GM12878 (cell line): ENCODE results near the gene BHLHA15. TPM values are rescaled to one million over a fixed set of nuclear protein-coding genes. Genes with fewer than 3 reads are reported as not detected.

Experiments used
- ATAC-seq: fragments of 200-7000 bp; cut with Tn5 transposase; 3 replicates; pipeline ENCODE4 v1.9.1; 2020; ENCODE audit warnings: mild to moderate bottlenecking, moderate library complexity
- BruUV-seq: library from RNA; stranded (reverse); fragments of 400-500 nt; replicated peaks from 2 replicates; lab custom pipeline; 2021; lab: Mats Ljungman, UMichigan
- CTCF ChIA-PET: fragments of 300-600 bp; sonication (Branson Sonifier 250); formaldehyde crosslinking; extraction: SDS; loops from one replicate; lab custom pipeline; 2021; ENCODE audit warnings: inconsistent platforms; lab: Yijun Ruan, JAX
- POLR2A ChIA-PET: fragments of 350-600 bp; formaldehyde crosslinking; extraction: SDS; loops from one replicate; lab custom pipeline; 2021; ENCODE audit warnings: inconsistent platforms; lab: Charles Lee
- RAD21 ChIA-PET: fragments of 300-600 bp; sonication (Branson Sonifier 250); formaldehyde crosslinking; loops from one replicate; lab custom pipeline; 2023; ENCODE audit warnings: antibody characterized with exemption; ENCODE audit not compliant: unreplicated experiment; lab: Charles Lee
- SMC1A ChIA-PET: fragments of 300-600 bp; sonication (Branson Sonifier 250); formaldehyde crosslinking; loops from one replicate; lab custom pipeline; 2023; ENCODE audit not compliant: unreplicated experiment, uncharacterized antibody; lab: Charles Lee
- DNase-seq: peaks from one replicate; pipeline ENCODE4 v3.0.0-alpha.2; 2011; ENCODE audit warnings: low read depth, low spot score
- FAIRE-seq: peaks from 3 replicates; lab custom pipeline; 2011; peaks lifted over from hg19 to GRCh38; lab: Jason Lieb, UNC
- H2AFZ ChIP-seq: 2 replicates; pipeline ENCODE4 v1.6.0; 2011; ENCODE audit warnings: low read depth, low read length, control low read depth; ENCODE audit not compliant: control insufficient read depth
- H3K27ac ChIP-seq: 2 replicates; pipeline ENCODE4 v1.5.1; 2011; ENCODE audit warnings: control low read depth; ENCODE audit not compliant: control insufficient read depth, insufficient read depth
- H3K27me3 ChIP-seq, 2 experiments: replicated peaks in 1 of 2; 2 replicates each; pipeline versions ENCODE4 v1.6.0 to v1.6.1; 2011; ENCODE audit warnings: low read length in 1 of 2; ENCODE audit not compliant: control insufficient read depth in 2 of 2, insufficient read depth in 2 of 2
- H3K36me3 ChIP-seq, 2 experiments: 2 replicates each; pipeline ENCODE4 v1.5.1; 2011; ENCODE audit warnings: low read length in 1 of 2; ENCODE audit not compliant: control insufficient read depth in 2 of 2, insufficient read depth in 2 of 2
- H3K4me1 ChIP-seq: 2 replicates; pipeline ENCODE4 v1.6.1; 2011; ENCODE audit warnings: mild to moderate bottlenecking, low read length, moderate library complexity, mixed read lengths; ENCODE audit not compliant: control insufficient read depth, insufficient read depth
- H3K4me2 ChIP-seq: 2 replicates; pipeline ENCODE4 v1.6.0; 2011; ENCODE audit warnings: control low read depth; ENCODE audit not compliant: control insufficient read depth, insufficient read depth
- H3K4me3 ChIP-seq: fragments of 200-600 bp; sonication (generic); 2 replicates; pipeline ENCODE4 v1.5.1; 2016
- H3K79me2 ChIP-seq: 2 replicates; pipeline ENCODE4 v1.6.0; 2011; ENCODE audit warnings: low read length; ENCODE audit not compliant: control insufficient read depth, insufficient read depth
- H3K9ac ChIP-seq: 2 replicates; pipeline ENCODE4 v1.8.0; 2011; ENCODE audit warnings: low read length, control low read depth, mixed read lengths; ENCODE audit not compliant: control insufficient read depth, insufficient read depth
- H3K9me3 ChIP-seq: replicated peaks from 3 replicates; pipeline ENCODE4 v1.5.1; 2011; ENCODE audit warnings: mild to moderate bottlenecking, low read length; ENCODE audit not compliant: control insufficient read depth, insufficient read depth
- H4K20me1 ChIP-seq: 2 replicates; pipeline ENCODE4 v1.6.0; 2011; ENCODE audit not compliant: control insufficient read depth, insufficient read depth
- CREB1 ChIP-seq: IDR thresholded peaks from 2 replicates; pipeline ENCODE4 v1.6.1; 2012; ENCODE audit warnings: low read depth, mild to moderate bottlenecking, inconsistent platforms
- HDAC2 ChIP-seq: fragments of 200-600 bp; sonication (generic); IDR thresholded peaks from 2 replicates; pipeline ENCODE4 v1.6.1; 2017
- WGBS: methylation state at CpG from one replicate; pipeline ENCODE4 v1.1.6; 2016; ENCODE audit warnings: low lambda C conversion rate; ENCODE audit not compliant: insufficient replicate concordance, insufficient coverage; ENCODE audit errors: missing lambda C conversion rate; 5-methylcytosine and 5-hydroxymethylcytosine counted together
- in situ Hi-C: fragments of 300-500 bp; cut with MboI; formaldehyde crosslinking; loops from 9 replicates; pipeline ENCODE4 v1.14.3; 2018; ENCODE audit warnings: mixed read lengths
- intact Hi-C: fragments of 100-400 bp; cut with micrococcal nuclease; formaldehyde crosslinking; loops from one replicate; pipeline ENCODE4 v1.14.2; 2022; ENCODE audit not compliant: unreplicated experiment
- polyA plus RNA-seq, 11 experiments: library from polyadenylated mRNA; depleted of rRNA in 4 of 11; unstranded in 6 of 11; stranded (reverse) in 5 of 11; fragments of >200 nt; fragmentation: Nextera tagmentation in 4 of 11; fragmentation: Illumina TruSeq in 1 of 11; extraction: Ambion mirVana in 4 of 11; extraction: Trizol in 1 of 11; gene quantifications; 1 replicate in 1 of 11; 2 replicates in 10 of 11; pipeline versions ENCODE4 v1.2.1 to v1.2.3, GENCODE V29; 2011 to 2016; ENCODE audit warnings: inconsistent platforms in 2 of 11, missing spikeins in 2 of 11, low read depth in 1 of 11
- total RNA-seq, 4 experiments: library from RNA; depleted of rRNA in 3 of 4; stranded (reverse); fragments of >200 nt in 3 of 4; fragmentation: Illumina TruSeq in 1 of 4; extraction: Trizol in 1 of 4; gene quantifications; 2 replicates each; pipeline versions ENCODE4 v1.2.1 to v1.2.3, GENCODE V29; 2013 to 2021
- TF ChIP-seq, protein P1 (sequence below), 3 experiments: IDR thresholded peaks in 2 of 3; conservative IDR thresholded peaks in 1 of 3; 2 replicates each; pipeline ENCODE4 v1.5.1; 2011; ENCODE audit warnings: low read depth in 3 of 3, low read length in 3 of 3, mild to moderate bottlenecking in 3 of 3, control low read depth in 2 of 3, moderate library complexity in 2 of 3, inconsistent platforms in 1 of 3, mixed read lengths in 1 of 3; ENCODE audit not compliant: control insufficient read depth in 2 of 3, insufficient read depth in 1 of 3; ENCODE audit errors: extremely low read depth in 1 of 3

Gene BHLHA15
- total and polyA plus RNA-seq, 10 of the 15 experiments (the other 5 are each of a cell fraction or from before 2014, with no cell fraction given), result 0.54 to 4.2 (median 2.5) TPM; not detected in 4

DNA sequence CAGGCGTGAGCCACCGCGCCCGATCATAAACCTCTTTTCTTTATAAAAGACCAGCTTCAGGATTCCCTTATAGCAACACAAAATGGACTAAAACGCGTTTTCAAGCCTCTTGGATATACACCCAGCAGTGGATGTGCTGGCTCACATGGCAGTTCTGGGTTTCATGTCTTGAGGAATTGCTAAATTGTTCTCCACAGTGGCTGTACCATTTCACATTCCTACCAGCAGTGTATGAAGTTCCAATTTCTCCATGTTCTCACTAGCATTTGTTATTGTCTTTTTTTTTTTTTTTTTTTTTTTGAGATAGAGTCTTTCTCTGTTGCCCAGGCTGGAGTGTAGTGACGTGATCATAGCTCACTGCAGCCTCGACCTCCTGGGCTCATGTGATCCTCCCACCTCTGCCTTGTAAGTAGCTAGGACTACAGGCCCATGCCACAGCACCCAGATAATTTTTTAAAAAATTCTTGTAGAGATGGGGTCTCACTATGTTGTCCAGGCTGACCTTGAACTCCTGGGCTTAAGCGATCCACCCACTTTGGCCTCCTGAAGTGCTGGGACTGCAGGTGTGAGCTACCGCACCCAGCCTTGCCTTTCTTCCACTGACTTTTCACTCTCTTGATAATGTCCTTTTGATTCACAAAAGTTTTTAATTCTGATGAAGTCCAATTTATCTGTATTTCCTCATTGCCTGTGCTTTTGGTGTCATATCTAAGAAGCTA lies 23.3 kb downstream of the BHLHA15 start (continued):
- TF ChIP-seq, protein P1, sequence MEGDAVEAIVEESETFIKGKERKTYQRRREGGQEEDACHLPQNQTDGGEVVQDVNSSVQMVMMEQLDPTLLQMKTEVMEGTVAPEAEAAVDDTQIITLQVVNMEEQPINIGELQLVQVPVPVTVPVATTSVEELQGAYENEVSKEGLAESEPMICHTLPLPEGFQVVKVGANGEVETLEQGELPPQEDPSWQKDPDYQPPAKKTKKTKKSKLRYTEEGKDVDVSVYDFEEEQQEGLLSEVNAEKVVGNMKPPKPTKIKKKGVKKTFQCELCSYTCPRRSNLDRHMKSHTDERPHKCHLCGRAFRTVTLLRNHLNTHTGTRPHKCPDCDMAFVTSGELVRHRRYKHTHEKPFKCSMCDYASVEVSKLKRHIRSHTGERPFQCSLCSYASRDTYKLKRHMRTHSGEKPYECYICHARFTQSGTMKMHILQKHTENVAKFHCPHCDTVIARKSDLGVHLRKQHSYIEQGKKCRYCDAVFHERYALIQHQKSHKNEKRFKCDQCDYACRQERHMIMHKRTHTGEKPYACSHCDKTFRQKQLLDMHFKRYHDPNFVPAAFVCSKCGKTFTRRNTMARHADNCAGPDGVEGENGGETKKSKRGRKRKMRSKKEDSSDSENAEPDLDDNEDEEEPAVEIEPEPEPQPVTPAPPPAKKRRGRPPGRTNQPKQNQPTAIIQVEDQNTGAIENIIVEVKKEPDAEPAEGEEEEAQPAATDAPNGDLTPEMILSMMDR (IDR thresholded peaks at IDR 0.05 in 2 of 3, conservative IDR thresholded peaks at IDR 0.05 in 1 of 3; ENCODE audit: control insufficient read depth in 2 of 3, extremely low read depth in 1 of 3, insufficient read depth in 1 of 3, low read depth in 3 of 3, low read length in 3 of 3), result no peak
- TF ChIP-seq, all 136 proteins: peak for 0

DNA sequence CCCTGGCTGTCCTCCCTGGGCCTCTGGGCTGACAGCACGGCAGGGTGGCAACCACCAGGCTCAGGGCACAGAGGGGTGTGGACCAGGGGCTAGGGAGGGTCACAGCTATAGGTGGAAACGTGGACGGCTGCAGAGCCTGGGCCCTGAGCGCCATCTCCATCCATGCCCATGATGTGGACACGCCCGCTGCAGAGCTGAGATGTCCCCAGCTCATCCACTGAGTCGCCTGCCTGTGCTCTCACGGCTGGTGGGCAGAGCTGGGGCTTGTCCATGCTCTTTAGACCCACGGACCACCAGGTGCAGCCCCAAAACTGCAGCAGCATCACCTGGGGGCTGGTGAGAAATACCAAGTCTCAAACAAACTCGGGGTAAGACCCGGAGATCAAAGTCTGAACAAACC lies 24.7 kb downstream of the BHLHA15 start:
- FAIRE-seq (no peak), DNase-seq (no peak), ATAC-seq (no peak)
- Histone ChIP-seq H3K79me2 (no peaks in the 10 kb centered on the region), H3K9ac (no peak overlapping the region), H3K27ac (no peak overlapping the region), H3K36me3 (no peaks in the 10 kb centered on the region), H4K20me1 (no peaks in the 10 kb centered on the region), H3K27me3 (no peaks in the 10 kb centered on the region), H3K9me3 (no peaks in the 10 kb centered on the region), H3K4me3 (no peak overlapping the region), H2AFZ (no peak overlapping the region), H3K4me2 (no peak overlapping the region), H3K4me1 (no peaks in the 10 kb centered on the region)
- intact Hi-C loops (no loop called here), in situ Hi-C loops (no loop called here)
- POLR2A ChIA-PET, result no interaction called here
- 95% methylated on average over 11 of the region's 11 CpGs for WGBS
- CTCF ChIA-PET, result no interaction called here
- no TSS peak for BruUV-seq
- TF ChIP-seq CREB1 (no peak), HDAC2 (no peak)
- RAD21 ChIA-PET, result no interaction called here
- SMC1A ChIA-PET, result no interaction called here
